CD1c-positive myeloid dendritic cell (primary cell): ENCODE results near the gene APPBP2.
"Not testable (repeated sequence)": the region's sequence is repeated elsewhere in the genome, so short reads cannot be mapped to it uniquely, and the experiment has no call there.

ENCODE experiments used
- DNase-seq: peaks from one replicate; pipeline ENCODE4 v3.0.0-alpha.2; 2016; ENCODE audit errors: extremely low spot score

The APPBP2 gene

DNA sequence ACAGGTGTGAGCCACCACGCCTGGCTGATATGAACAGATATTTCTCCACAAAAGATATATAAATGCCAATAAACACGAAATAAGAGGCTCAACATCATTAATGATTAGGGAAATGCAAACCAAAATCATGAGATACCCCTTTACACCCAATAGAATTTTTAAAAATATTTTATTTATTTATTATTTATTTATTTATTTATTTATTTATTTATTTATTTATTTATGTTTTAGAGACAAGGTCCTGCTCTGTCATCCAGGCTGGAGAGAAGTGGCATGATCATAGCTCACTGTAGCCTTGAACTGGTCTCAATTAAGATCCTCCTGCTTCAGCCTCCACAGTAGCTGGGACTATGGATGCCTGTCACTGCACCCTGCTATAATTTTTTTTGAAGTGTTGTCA is 30.8 kb downstream of the APPBP2 start:
- no peak for DNase-seq

DNA sequence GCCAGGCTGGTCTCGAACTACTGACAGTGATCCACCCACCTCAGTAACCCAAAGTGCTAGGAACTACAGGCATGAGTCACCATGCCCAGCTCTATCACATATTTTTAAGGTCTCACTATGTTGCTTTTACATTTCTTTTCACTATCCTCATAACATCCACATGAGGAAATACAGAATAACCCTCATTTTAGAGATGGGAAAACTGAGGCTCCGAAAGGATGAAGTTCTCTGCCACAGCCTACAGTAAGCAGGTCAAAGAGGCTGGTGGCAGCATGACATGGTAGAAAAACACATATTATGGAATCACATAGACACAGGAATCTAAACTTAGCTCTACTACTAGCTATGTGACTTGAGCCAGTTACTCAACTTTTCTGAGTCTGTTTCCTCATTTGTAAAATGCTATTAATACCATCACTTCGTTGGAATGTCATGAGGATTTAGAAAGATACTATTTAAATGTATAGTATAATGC is 32.2 kb downstream of the APPBP2 start:
- peak; percentile 32 for DNase-seq

DNA sequence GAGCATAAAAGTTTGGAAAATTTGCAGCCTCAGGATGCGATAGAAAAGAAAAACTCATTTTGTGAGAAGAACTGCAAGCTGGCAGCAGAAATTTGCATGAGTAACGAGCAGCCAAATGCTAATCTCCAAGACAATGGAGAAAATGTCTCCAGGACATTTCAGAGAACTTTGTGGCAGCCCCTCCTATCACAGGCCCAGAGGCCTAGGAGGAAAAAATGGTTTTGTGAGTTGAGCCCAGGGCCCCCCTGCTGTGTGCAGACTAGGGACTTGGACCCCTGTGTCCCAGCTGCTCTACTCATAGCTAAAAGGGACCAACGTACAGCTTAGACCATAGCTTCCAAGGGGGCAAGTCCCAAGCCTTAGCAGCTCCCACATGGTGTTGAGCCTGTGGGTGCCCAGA is 34.3 kb downstream of the APPBP2 start:
- DNase-seq: no peak

DNA sequence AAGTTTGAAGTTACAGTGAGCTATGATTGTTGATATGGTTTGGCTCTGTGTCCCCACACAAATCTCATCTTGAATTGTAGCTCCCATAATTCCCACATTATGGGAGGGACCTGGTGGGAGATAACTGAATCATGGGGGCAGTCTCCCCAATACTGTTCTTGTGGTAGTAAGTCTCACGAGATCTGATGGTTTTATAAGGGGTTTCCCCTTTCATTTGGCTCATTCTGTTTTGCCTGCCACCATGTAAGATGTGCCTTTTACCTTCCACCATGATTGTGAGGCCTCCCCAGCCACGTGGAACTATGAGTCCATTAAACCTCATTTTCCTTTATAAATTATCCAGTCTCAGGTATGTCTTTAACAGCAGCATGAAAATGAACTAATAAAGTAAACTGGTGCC is 35.4 kb downstream of the APPBP2 start:
- DNase-seq: not testable (repeated sequence)

DNA sequence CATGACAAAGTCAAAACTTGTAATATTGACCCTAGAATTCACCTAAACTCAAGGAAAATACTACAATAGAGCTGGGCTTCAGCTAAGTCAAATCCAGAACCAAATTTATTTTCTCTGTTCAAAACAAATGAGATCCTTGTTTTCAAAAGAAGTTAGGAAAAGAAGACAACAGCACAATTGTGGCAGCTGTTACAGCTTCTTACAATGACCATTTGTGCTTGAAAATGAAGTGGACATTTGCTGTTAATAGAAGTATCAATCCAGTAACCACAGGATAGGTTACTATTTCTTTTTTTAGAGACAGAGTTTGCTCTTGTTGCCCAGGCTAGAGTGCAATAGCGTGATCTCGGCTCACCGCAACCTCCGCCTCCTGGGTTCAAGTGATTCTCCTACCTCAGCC is 44.4 kb downstream of the APPBP2 start:
- no peak for DNase-seq

DNA sequence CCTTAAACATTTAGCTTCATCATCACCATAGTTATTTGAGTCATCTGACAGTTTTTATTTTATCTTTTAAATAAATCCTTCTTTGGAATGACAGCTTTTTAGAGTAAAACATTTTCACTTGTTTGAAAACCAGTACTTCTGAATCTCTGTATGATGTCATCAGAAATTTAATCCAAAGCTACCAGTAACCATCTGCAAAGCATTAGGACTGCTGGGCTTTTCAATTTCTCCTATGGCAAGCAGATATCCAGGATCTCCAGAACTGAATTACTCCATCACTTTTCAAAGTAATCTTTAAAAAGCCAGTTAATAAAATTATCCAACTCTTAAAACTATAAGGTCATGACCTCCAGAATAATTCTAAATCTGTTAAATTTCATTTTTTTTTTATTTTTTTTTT is 52.3 kb downstream of the APPBP2 start:
- DNase-seq: no peak

DNA sequence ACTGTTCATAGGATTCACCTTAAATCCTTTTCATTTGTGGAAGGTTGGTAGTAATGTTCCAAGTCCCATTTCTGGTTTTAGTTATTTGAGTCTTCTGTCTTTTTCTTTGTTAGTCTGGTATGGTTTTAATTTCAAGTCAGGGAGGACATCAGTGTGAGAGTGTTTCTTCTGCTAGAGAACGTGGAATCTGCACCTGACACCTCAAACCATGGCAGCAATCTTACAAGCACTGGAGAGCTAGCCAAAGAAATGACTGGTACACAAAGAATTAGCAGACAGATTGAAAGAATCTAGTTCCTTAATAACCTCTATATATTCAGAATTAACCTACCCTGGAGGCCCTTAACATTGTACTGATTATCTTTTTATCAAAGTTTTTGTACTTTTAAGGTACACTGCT is 53.6 kb downstream of the APPBP2 start:
- no peak for DNase-seq

DNA sequence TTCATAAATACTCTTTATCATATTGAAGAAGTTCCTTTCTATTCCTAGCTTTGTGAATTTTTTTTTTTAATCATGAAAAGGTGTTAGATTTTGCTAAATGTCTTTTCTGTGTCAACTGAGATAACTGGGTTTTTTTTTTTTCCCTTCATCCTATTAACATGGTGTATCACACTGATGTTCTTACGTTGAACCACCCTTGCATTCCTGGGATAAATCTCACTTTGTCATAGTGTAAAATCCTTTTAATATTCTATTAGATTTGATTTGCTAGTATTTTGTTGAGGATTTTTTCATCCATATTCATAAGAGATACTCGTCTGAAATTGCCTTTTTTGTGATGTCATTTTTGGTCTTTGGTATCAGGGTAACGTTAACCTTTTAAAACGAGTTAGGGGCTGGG is 54.6 kb downstream of the APPBP2 start:
- no peak for DNase-seq

DNA sequence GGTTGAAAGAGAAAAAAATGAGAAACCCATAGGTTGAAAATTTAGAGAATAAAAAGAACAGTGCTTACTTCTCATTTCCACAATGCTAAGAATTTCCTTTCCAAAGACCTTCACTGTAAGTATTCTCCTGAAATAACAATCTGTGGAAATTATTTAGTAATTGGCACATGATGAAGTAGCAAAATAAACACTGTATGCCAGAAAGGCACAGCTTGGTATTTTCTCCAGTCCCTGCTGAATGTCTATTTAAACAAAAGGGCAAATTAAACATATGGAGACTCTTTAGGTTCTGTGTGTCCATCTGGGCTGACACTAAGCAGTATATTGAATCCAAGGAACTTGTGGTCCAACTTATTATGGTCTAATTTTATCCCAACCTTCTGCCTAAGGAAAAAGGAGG is 57.7 kb downstream of the APPBP2 start:
- no peak for DNase-seq

DNA sequence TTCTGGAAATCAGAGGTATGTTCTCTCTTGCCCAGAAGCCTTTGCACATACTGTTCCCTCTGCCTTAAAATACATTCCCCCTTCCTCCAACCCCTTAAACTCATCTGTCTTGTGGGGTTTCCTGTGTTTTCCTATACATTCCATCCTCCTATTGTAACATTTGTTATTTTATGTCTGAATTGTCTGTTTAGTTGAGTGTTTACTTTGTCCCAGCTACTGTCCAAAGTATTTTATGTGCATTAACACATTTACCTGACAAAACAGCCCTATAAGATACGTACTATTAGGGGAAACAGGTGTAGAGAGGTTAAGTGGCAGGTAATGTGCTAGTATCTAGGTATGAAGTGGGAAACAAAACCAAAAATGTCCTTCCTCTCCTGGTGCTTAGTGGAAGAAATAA is 61.7 kb downstream of the APPBP2 start:
- no peak for DNase-seq

DNA sequence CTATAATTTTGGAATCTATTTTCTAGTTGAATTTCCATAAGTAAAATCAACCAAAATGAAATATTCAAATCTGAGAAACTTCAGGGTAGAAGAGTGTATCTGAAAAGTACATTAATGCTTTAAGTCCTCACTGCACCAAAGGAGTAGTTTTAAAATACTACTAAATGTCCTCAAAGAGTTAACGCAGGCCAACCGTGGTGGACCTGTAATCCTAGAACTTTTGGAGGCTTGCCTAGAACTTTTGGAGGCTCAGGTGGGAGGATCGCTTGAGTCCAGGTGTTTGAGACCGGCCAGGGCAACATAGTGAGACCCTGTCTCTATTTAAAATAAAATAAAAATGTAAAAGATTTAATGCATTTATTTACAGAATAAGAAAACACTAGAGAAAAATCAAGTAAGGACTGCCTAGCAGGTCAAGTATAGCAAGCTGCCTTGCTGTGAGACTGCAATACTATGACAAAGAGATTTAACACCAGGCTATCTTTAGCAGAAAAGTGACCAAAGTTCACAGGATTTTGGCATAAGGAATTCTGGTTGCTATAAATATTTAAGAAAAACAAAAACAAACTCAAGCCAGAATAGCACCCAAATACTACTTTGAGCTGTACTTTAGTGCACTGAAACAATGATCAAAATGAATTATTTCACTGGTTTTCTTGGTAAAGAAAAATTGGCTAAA is 62.7 kb downstream of the APPBP2 start:
- DNase-seq: no peak

DNA sequence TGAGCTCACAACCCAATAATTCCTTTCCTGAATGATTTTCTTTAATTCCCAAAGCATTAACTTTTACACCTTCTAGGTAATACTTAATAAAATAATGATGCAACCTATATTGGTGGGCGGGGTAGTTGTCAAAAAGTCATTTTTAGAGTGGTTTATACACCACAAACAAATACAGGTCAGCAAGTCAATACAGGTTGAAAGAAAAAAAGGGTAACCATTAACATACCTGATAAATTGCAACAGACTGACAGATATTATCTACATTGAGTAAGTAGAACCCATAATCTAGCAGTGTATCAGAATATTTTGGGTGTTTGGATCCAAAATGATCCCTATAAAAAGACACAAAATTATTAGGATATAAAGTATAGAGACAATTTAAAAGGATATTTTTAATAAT is 64.5 kb downstream of the APPBP2 start:
- DNase-seq: no peak

DNA sequence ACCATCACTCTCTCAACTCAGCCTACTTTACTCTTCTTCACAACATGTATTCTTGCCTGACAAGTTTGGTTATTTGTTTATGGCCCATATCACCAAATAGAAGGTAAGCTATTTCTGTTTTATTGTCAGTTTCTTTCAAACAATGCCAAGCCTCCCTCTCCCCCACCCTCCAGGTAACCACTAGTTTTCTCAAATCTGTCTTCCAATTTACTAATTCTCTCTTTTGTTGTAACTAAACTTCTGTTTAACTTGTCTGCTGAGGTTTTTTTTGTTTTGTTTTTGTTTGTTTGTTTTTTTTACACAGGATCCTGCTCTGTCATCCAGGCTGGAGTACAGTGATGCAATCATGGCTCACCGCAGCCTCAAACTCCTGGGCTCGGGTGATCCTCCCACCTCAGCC is 68.9 kb downstream of the APPBP2 start:
- DNase-seq: no peak

DNA sequence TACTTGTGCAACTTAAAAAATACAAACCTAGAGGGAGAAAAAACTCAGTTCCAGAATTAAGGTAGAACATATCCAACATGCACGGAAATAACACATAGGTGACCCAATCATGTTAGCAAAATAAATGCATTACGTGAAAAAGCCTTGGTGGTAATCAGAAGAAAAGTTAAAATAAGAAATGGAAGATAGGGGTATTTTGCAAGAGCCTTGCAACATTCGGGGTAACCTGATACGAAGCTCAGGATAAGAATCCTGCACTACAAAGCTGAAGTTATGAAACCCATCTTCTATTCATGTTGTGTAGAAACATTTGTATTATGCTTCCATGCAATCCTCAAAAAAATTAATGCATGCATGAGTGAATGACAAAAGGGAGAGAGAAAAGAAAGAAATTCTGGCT is 70.7 kb downstream of the APPBP2 start:
- DNase-seq: no peak

DNA sequence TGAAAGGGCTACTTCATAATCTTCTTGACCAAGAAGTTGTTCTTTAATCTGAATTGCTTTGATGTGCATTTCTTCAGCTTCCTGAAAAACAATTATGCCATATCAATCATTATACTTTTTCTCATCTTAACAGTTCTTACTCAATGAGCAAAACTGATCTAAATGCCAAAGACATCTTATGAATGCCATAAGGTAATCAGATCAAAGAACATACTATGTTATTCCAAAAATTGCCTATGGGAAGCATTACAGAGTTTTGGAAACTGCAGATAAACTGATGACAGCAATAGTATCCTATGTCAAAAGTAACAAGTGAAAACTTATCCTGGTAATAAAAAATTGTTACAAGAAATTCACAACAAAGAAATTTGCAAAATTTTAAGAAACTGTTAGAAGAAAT is 74.1 kb downstream of the APPBP2 start:
- DNase-seq: no peak

DNA sequence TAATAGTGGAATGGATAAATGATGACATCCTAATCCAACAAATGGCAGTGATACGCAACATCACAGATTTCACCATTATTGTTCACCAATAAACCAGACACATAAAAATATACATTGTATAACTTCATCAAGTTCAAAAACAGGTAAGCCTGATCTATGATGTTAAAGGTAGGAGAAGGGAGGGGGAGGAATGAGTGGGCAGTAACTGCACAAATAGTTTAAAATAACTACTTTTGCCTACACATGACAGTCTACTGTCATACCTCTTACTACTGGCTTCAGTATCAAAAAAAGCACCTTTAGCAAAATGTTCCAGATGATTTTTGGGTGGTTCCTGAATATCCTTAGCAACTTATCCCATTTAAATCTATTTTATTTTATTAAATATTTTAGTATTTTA is 75.0 kb downstream of the APPBP2 start:
- no peak for DNase-seq

DNA sequence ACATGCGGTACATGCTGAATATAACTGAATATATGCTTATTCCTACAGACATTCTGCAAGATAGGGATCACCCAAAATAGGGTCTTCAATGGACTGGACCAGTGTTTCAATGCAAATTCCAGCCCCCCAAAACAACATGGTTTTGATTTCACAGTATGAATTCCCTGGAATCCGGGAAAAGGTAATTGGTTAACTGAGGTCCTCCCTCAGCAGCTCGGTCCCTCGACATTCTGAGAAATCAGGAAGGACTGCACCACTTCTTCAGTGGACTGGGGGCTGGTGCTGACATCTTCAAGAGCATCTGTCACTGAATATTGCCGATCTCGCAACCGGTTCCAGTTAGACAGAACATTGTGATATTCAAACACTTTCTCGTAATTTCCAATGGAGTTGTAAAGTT is 78.7 kb downstream of the APPBP2 start:
- DNase-seq: no peak

DNA sequence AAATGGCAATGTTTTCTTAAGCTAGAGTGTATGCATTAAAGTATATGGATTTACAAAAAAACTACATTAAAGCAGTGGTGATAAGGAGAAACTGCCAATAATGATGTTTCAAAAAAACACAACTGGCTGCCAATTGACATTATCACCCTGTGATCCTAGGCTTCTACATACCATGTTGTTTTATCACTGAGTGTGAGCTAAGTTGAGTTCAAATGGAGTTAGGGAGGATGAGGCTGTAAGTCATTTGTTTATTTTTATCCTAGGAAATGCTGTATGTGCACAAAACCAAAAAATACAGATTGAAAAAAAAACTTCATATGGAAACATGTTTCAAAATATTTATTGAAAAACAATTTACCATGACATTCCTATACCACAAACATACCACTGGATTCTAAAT is 80.9 kb downstream of the APPBP2 start:
- no peak for DNase-seq

DNA sequence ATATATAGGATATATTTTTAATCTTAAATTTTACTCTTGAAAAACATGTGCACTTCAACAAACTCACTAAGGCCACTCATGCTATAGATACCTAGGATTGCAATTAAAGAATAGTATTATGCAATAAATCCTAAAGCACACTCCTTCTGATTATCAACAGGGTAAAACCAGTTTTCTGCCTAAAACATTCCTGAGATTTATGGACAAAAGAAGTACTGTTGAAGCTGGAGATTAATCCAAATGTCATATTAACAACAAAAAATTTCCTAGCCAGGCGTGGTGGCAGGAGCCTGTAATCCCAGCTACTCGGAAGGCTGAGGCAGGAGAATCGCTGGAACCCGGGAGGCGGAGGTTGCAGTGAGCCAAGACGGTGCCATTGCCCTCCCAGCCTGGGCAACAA is 82.3 kb downstream of the APPBP2 start:
- no peak for DNase-seq

DNA sequence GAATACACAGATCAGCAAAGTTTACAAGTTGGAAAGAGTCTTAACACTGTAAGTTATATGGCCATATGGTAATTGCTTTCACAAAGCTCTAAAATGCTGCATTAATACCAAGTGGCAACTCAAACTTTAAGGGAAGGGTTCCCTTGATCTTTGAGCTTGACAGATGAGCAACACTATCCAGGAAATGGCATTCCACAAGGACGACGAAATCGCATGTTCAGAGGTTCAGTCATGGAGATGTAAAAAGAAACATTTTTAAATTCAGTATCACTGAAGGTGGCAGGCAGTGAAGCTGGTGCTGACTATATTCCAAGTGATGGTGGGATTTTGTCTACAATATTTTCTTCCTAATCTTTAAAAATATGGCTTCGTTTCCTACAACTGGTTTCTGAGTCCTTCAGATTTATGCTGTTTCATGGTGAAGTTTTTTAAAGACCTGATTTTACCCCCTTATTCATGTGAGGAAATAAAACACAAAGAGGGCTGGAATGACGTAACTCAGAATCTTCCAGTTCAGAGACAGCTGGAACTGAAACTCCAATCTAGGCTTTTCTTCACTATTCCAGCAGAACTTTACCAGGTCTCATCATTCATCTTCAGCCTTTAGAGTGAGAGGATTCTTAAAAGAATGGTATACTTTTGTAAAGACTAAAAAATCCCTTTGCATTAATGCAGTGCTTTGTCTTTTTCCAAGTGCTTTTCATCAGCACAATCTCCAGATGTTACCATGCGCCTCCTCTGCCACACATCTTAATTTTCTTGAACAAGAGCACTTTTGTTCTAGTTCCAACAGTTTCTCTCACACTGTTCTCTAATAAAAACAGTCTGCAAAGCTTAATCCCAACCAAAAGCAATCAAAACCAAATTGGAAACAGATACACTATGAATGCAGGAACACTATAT is 83.5 kb downstream of the APPBP2 start:
- peak; percentile 52 for DNase-seq

DNA sequence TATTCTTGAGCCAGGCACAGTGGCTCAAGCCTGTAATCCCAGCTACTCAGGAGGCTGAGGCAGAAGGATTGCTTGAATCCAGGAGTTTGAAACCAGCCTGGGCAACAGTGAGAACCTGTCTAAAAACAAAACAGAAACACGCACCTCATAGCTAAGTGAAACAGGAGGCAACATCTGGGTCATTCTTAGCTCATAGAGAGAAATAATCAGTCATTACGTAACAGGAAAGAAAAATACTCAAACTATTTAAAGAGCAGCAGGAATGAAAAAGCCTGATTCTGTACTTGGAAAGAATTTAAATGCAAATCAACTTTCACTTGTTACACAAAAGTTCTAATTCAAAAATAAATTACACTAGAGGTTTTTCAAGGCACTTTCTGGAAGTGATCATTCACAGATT is 86.5 kb downstream of the APPBP2 start:
- DNase-seq: no peak

DNA sequence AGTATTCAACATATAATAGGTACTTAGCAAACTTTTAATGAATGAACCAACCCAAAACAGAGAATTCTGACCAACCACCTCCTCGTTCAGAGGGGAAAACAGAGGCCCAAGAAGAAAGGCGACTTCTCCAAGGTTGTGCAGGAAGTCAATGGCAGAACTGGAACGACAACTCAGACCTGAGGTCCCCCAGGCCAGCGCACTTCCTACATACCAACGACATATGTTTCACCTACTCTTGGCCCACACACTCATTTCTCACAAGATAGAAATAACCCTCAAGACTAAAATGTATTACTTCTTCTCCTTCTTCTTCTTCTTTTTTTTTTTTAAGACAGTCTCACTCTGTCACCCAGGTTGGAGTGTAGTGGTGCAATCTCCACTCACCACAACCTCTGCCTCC is 89.4 kb downstream of the APPBP2 start:
- DNase-seq: peak; percentile 66
